HEK293T (cell line): ENCODE results near the gene UBXN6.

Source experiments
- ARNT ChIP-seq: fragments of 450-650 bp; IDR thresholded peaks from 2 replicates; pipeline ENCODE4 v1.6.1; 2017; ENCODE audit warnings: mild to moderate bottlenecking
- BHLHE40 ChIP-seq: fragments of 450-650 bp; IDR thresholded peaks from 2 replicates; pipeline ENCODE4 v1.6.1; 2016; ENCODE audit warnings: mild to moderate bottlenecking, moderate library complexity, borderline replicate concordance
- CTBP1 ChIP-seq: fragments of 450-650 bp; IDR thresholded peaks from 2 replicates; pipeline ENCODE4 v1.6.1; 2016; ENCODE audit warnings: borderline replicate concordance
- ELF4 ChIP-seq: fragments of 450-650 bp; IDR thresholded peaks from 2 replicates; pipeline ENCODE4 v1.6.1; 2017; ENCODE audit warnings: antibody characterized with exemption
- FOXK2 ChIP-seq: fragments of 450-650 bp; IDR thresholded peaks from 2 replicates; pipeline ENCODE4 v1.6.1; 2016; ENCODE audit warnings: mild to moderate bottlenecking
- FOXM1 ChIP-seq: fragments of 450-650 bp; IDR thresholded peaks from 2 replicates; pipeline ENCODE4 v1.6.1; 2017; ENCODE audit warnings: mild to moderate bottlenecking, borderline replicate concordance
- HDGF ChIP-seq: fragments of 450-650 bp; IDR thresholded peaks from 2 replicates; pipeline ENCODE4 v1.6.1; 2017; ENCODE audit warnings: antibody characterized with exemption, borderline replicate concordance
- LEF1 ChIP-seq: fragments of 450-650 bp; IDR thresholded peaks from 2 replicates; pipeline ENCODE4 v1.6.1; 2017; ENCODE audit warnings: mild to moderate bottlenecking, borderline replicate concordance
- SP1 ChIP-seq: fragments of 450-650 bp; IDR thresholded peaks from 2 replicates; pipeline ENCODE4 v1.6.1; 2017
- SUZ12 ChIP-seq: fragments of 450-650 bp; IDR thresholded peaks from 2 replicates; pipeline ENCODE4 v1.6.1; 2016; ENCODE audit warnings: mild to moderate bottlenecking
- TARDBP ChIP-seq: fragments of 450-650 bp; IDR thresholded peaks from 2 replicates; pipeline ENCODE4 v1.6.1; 2016
- TF ChIP-seq, protein P1 (sequence below): fragments of 450-650 bp; IDR thresholded peaks from 2 replicates; pipeline ENCODE4 v1.6.1; 2016

DNA sequence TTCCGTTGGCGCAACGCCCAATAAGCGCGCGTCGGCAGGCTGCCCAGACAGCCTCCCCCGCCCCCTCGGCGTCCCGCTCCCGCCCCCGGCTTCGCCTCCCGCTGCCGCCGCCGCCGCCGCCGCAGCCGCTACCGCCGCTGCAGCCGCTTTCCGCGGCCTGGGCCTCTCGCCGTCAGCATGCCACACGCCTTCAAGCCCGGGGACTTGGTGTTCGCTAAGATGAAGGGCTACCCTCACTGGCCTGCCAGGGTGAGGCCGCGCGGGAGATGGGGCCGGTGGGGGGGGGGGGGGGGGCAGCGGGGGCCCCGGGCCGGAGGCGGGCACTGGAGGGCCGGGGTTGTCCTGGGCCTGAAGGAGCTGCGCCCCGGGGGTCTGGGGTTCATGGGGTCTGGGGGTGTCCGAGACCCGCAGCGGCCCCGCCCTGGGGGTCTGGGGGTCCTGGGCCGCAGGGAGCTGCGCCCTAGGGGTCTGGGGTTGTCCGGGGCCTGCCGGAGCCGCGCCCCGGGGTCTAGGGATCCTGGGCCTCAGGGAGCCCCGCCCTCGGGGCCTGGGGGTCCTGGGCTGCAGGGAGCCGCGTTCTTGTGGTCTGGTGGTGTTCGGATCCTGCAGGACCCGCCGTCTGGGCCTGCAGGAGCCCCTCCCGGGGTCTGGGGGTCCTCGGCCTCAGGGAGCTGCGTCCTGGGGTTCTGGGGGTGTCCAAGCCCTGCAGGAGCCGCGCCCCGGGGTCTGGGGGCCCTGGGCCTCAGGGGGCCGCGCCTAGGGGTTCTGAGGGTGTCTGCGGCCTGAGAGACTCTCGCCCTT is 14.8 kb upstream of the UBXN6 start, which contains the start of gene HDGFL2:
- TF ChIP-seq BHLHE40 (no peak), ARNT (no peak), SP1 (no peak), FOXM1 (no peak), ELF4 (no peak), FOXK2 (no peak), SUZ12 (no peak), HDGF (no peak), TARDBP (no peak), LEF1 (no peak), CTBP1 (no peak)
- TF ChIP-seq, protein P1, sequence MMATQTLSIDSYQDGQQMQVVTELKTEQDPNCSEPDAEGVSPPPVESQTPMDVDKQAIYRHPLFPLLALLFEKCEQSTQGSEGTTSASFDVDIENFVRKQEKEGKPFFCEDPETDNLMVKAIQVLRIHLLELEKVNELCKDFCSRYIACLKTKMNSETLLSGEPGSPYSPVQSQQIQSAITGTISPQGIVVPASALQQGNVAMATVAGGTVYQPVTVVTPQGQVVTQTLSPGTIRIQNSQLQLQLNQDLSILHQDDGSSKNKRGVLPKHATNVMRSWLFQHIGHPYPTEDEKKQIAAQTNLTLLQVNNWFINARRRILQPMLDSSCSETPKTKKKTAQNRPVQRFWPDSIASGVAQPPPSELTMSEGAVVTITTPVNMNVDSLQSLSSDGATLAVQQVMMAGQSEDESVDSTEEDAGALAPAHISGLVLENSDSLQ: no peak
